CD4-positive, alpha-beta T cell treated with Interleukin-6 for 4 hours (primary cell): ENCODE data around the gene OLFM1.

Experiments used
- DNase-seq: peaks from one replicate; pipeline ENCODE4 v3.0.0-alpha.2; 2020; ENCODE audit warnings: mixed read lengths

OLFM1 gene

DNA sequence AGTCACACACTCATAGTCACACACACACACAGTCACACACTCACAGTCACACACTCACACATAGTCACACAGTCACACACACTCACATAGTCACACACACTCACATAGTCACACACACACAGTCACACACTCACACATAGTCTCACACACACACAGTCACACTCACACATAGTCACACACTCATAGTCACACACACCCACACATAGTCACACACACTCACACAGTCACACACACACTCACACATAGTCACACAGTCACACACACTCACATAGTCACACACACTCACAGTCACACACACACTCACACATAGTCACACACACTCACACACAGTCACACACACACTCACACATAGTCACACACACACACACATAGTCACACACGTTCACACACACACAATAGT lies 4.1 kb downstream of the OLFM1 start:
- no peak for DNase-seq

DNA sequence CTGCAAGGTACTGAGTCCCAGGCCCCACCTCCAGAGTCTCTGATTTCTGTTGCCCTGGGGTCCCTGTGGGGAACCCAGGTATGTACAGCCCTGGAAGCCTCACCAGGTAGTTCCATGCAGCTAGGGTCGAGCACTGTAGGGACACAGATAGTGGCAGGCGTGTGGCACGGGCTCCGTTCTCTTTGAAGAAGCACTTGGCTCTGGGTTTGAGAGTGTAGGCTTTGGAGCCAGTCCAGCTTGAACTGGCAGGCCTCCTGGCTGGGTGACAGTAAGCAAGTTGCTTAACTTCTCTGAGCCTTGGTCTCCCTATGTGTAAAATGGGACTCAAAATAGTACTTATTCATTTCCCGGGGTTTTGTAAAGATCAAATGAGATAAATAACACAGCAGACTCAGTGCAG lies 5.6 kb downstream of the OLFM1 start:
- DNase-seq = no peak

DNA sequence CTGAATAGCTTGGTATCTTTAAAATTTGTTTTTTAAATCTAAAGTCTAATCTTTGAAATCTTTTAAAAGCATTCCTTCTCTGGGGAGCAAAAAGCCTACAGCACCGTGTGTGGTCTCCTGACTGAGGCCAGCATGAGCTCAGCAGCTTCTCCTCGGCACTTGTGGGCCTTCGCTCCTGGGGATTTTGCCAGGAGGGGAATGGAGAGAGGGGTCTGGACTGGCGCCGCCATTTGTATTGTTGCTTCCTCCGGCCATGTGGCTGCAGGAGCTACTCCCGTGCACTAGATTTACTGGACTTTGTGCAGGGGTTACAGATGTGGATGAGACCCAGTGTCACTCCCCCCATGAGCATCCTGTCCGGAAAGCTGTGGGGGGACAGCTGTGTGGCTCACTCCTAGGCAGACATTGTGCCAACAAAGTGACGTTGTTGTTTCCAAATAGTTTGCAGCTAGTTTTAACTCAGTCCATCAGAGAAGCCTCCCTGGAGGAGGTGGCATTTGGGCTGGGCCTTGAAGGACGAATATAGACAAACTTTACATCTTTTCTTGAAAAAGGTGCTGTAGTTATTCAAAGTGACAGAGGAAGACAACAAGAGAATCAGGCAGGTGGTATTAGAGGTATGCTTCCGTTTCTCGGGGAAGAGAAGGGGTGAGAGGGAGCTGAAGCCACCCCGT lies 6.6 kb downstream of the OLFM1 start:
- DNase-seq = no peak

DNA sequence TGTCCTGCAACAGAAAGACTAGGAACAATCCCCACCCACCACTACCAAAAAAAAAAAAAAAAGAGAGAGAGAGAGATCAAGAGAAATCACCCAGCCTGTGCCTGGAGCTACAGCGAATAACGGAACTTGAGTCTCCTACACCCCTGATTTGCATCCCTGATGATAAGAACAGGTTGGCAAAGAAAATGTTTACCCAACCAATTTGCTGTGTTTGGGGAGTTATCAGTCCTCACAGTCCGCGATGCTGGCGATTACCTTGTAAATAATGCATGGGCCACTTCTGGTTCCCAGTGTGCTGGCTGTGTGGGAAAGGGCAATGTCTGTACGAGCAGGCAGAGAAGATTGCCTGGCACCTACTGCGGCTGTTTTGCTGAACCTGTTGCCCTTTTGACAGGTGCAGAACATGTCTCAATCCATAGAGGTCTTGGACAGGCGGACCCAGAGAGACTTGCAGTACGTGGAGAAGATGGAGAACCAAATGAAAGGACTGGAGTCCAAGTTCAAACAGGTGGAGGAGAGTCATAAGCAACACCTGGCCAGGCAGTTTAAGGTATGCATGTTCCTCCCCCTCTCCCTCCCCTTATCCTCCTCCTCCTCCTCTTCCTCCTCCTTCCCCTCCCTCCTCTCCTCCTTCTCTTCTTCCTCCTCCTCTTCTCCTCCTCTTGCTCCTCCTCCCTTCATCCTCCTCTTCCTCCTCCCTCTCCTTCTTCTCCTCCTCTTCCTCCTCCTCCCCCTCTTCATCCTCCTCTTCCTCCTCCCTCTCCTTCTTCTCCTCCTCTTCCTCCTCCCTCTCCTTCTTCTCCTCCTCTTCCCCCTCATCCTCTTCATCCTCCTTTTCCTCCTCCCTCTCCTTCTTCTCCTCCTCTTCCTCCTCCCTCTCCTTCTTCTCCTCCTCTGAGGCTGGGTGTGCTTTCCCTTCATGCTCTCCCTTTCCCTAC lies 8.3 kb downstream of the OLFM1 start:
- no peak for DNase-seq

DNA sequence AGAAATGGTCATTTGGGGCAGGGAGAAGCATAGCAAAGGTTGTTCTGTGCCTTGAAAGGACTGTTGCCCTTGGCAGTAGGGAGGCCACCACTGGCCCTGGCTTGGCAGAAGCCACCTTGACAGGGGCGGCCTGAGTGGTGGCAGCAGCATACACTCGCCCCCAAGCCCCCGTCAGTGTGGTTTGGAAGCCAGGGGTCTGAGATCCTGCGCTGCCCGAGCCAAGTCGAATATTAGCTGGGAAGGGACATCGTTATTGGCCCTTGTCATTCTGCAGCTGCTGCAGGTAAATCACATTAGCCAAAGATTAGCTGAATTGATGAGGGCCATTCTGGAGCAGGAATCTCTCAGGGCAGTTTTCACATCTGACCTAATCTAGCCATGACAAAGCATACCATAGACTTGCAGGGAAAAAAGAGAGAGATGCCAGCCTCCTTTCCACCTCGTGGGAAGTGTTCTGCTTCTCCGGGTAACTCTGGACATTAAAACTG lies 9.0 kb downstream of the OLFM1 start:
- no peak for DNase-seq

DNA sequence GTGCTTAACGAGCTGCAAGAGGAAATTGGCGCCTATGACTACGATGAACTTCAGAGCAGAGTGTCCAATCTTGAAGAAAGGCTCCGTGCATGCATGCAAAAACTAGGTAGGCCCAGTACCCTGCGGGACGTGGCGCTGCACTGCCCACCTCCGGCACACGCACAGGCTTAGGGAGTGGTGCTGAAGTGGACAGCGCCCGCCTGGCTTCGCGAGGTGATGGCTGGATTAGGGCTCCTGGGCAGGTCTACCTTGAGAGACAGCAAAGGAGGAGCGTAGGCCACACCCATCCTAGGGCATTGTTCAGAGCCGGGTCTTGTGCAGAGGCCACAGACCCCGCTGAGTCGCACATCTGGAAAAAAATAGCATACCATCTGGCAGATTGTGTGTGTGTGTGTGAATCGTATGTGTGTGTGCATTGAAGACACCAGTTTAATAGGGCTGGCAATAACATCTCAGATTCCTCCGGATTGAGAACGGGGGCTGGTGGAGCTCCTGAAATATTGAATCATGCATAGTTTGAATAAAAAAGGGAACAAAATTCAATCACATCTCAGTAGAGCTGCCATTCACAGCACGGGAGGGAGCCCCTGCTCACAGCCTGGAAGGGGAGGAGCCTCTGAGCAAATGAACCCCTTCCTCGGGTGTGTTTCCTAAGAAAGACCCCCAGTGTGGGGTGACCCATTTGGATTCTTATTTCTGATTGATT lies 11.1 kb downstream of the OLFM1 start:
- DNase-seq = no peak

DNA sequence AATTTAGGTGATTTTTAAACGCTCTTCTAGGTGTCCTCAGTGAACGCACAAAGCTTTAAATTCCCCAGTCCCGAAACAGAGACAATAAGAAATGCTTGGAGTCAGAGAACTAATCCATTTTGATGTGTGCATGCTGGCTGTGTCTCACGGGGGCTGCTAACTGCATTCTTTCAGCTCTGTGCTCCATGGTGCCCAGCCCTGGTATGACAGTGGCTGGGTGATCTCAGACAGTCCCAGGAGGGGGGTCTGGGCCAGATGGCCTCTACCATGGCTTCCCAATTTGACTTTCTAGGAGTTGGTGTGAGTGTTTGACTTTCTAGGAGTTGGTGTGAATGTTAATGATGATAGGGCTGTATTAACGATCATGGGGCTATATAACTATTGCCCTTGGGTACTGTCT lies 12.1 kb downstream of the OLFM1 start:
- DNase-seq = no peak

DNA sequence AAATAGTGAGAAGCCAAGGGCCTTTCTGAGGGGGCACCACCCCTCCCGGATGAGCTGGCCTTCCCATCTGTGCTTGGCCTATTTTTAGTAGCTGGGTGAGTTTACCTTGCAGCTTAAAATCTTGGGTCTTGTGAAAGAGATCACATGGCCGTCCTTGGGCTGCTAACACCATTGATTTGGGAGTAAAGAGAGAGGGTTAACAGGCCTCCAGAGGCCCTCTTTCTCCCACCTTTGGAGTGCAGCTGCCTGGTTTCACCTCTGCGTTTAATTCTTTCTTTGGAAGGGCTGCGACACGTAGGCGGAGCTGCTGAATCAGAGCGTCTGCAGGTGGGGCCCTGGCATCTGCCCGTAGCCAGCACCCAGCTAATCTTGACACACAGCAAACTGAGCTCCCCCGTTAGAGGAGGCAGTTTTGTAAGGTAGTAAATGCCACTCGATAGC lies 12.8 kb downstream of the OLFM1 start:
- DNase-seq = no peak

DNA sequence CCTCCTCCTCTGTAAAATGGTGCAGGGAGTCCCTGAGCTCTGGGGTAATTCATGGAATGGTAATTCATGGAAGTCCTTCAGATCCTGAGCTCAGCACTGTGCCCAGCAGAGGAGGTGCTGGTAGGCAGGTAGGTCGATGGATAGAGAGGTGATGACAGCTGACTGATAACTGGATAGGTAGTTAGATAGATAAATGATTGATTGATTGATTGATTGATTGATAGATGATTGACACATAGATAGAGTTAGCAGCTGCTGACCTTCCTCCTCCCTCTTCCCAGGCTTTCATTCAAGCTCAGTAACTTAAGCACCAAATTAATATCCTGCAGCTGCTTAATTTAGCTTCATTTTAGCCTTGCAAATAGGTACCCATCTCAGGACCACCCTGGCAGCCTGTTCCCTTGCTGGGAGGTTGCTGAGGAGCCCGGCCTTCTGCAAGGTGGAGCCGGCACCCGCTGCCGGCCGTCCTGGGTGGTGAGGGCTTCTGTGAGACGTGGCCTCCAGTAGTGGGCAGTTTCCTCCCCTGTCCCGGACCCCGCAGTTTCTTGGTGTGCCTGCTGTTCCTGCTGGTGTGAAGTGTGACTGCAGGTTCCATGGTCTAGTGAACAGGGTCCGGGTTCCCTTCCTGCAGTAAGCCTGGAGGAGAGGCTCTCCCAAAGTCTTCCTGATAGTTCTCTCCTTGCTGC lies 13.4 kb downstream of the OLFM1 start:
- DNase-seq = no peak

DNA sequence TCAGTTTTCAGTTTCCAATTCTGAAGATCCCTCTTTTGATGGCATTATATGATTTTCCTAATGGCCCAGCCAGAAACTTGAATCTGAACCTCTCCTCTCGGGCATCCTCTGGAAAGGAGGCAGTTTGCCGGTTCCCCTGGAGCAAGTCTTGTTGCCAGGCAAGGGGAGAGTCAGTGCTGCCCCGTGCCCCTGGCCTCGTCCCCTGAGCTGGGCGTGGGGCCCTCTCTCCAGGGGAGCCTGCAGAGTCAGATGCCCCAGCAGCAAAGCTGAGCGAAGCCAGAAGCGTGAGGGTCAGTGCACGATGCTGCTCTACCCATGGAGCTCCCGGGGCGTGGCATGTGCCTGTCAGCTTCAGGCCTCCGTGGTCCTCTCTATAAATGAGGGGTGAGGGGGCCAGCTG lies 14.0 kb downstream of the OLFM1 start:
- DNase-seq = no peak

DNA sequence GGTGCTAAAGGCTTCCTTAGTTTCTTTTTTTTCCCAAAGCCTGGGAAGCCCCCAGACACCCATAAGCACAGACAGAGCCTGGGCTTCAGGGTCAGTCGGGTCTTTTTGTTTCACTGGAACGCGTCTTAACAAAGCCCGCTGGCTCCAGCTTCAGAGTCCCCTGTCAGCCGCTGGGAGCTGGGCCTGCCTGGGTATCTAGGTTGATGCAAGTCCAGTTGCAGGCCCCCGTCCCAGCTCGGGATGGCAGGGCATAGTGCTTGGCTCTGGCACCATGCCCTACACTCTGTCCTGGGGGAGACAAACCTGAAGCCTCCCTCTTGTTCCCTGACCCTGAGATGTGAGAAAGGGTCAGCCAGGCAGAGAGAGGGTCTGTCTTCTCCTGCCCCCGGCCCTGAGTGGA lies 14.5 kb downstream of the OLFM1 start:
- no peak for DNase-seq

DNA sequence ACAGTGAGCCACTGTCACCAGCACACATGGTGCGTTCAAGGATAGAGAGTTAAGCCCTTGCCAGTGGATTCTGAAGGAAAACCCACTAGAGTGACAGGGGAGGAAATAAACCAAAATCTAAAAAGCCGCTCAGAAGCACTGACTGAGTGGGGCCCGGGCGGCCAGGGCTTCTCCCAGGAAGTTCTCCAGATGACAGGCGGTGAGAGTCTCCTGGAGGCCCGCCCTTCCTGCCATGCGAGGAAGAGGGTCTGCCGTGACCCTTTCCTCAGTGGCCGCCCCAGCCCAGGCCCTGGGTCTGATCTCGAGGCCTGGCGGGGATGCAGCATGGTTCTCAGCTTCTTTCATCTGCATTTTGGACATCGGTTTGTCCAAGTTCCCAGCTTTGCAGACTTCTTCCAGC lies 14.9 kb downstream of the OLFM1 start:
- DNase-seq = no peak

DNA sequence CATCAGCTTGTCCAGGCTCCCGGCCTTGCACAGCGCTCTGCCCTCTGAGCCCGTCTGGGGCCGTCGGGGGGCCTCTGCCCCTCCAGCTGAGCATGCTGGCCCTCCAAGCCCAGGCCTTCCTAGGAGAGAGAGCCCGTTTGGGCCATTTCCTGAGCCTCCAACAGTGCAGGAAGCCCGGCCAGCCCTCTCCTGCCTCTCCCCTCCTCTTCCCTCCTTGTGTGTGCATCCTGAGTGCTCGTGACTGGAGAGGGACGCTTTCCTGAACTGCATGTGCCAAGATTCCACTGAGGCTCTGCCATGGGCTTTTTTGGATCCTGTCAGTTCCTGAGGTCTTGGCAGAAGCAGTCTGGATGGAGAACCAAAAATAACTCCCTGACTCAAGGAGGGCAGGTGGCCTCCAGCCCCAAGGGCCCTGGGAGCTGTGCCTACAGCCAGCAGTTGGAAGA lies 15.6 kb downstream of the OLFM1 start:
- DNase-seq = no peak

DNA sequence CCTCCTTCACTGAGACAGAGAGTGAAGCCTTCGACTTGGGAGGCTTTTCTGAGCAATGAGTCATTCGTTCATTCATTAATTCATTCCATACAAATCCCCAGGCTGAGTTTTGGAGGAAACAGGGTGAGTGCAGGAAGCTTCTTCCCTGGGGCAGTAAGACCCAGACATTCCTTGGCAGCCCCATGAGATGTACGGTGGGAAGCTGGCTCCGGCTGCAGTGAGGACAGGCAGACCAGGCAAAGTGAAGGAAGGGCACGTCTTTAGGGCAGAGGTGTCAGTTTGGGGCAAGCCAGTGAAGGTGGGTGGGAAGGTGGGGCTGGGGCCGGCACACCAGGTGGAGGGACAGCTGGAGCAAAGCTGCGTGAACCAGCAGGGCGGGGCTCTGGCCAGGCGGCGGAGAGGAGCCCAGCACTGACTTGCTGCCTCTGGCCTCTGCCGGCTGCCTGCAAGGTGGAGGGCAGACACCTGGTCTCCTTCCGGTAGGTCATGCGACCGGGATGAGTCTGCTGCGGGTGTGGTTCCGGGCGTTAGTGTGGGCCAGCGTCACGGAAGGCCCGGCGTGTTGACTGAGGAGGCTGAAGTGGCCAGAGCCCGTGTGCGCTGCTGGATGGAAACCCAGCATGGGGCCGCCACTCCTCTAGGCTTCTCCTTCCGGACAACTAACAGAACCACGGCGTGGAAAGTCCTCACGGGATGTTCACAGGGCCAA lies 16.6 kb downstream of the OLFM1 start:
- DNase-seq = no peak

DNA sequence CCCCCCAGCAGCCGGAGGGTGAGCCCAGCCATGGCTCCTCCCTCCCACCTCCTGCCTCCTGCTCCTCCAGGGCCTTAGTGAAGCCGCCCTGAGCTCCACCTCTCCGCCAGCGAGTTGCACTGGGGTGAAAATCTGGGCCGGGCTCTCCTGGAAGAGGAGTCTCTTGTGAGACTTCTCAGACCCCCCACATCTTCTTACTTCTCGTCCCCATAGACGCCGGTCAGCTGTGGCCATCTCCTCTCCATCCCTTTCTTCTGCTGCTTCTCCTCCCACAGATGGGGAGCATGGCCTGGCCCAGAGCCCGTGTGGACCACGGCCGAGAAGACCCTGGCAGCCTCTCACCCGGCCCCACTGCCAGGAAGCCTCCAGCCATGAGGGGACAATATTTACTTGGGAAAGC lies 17.3 kb downstream of the OLFM1 start:
- no peak for DNase-seq

DNA sequence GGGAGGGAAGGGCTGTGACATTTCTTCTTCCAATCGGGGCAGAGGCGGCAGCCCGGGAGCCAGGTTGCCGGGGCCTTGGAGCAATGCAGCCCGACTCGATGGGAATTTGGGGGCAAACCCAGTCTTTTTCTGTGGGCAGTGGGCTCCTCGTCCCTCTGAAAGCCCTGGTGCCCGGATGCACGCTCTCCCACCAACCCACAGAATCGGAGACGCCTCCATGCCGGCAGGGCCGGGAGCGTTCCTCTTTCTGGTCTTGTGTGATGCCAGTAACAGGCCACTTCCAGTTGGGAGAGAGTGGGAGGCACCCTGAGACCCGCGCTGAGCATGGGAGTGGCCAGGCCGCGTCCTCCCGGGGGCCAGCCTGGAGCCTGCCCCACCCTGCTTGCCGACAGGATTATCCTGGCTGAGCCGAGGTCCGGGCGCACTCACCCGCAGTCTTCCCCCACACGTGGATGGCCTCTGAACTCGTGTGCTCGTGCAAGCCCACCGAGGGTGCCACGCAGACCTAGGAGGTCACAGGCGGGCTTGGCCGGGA lies 17.8 kb downstream of the OLFM1 start:
- no peak for DNase-seq

DNA sequence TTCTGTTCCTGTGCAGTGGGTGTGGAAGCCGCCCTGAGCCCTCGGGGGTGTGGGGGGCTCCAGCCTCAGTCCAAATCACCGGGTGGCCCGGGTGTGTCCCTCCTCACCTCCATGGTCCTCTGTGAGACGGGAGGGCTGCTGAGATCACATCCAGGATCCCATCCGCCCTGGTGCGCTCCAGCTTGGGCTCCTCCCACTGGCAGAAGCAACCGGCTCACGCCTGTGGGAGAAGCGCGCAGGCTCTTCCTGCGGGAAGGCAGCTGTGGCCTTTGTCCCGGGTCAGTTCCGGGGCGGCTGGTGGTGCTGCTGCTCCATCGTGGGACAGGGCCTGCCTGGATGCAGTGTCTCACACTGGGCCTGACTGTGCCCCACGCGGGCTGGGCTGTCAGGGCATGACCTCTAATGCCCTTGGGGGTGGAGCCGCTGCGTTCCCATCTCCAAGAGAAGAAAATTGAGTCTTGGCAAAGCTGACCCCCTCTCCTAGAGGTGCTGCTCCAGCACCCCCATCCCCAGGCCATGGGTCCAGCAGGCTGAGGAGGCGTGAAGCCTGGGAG lies 18.5 kb downstream of the OLFM1 start:
- DNase-seq = no peak

DNA sequence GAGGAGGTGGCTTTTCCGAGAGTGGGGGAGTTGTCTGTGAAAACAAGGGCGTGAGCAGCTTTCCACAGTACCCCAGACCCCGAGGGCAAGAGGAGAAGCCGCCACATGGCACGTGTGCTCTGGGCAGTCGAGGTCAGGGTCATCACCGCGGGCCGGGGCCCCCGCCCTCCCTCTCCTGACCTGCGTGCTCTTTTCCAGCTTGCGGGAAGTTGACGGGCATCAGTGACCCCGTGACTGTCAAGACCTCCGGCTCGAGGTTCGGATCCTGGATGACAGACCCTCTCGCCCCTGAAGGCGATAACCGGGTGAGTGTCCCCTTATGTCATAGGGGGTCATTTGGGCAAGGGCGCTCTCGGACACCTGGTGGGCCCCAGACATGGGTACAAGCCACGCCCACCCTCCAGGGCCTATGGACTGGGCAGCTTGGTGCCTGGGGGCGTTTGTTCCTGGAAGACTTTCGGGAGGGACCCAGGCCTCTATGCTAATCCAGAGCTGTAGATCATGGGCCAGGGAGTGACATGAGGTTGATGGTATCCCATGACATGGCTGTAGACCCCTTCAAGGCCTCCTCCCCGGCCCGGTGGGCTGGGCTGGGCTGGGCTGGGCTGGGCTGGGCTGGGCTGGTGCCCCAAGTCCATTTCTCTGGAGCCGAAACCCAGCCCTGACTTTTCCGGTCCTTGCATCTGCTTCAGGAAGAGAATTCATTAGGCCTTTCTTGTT lies 19.2 kb downstream of the OLFM1 start:
- DNase-seq = no peak

DNA sequence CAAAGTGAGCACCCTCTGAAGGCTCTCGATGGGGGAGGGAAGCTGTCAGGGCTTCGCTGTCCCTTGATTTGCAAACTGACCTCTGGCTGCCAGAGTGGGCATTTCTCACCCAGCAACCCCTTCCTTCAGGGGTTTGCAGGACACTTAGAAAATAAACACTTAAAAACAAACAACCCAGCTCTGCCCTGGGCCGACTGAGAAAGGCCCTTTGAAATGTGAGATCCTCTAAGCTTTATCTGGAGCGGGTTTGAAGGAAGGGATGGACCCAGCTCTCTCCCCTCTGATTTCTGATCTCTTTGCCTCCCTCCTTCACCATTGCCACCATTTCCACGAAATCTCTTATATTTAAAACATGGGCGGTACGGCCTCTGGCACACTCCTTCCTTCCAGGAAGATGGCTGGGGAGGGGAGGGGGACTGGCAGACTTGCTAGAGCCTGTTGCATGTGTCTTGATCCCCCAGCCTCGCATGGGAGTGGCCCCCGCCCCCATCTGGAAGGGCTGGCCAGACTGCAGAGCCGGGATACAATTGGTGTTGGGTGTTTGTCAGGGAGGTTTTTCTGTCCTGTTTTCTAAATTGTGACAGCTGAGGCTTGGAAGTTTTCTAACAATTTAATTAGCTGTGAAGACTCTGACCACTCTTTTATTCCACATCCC lies 20.2 kb downstream of the OLFM1 start:
- DNase-seq = no peak

DNA sequence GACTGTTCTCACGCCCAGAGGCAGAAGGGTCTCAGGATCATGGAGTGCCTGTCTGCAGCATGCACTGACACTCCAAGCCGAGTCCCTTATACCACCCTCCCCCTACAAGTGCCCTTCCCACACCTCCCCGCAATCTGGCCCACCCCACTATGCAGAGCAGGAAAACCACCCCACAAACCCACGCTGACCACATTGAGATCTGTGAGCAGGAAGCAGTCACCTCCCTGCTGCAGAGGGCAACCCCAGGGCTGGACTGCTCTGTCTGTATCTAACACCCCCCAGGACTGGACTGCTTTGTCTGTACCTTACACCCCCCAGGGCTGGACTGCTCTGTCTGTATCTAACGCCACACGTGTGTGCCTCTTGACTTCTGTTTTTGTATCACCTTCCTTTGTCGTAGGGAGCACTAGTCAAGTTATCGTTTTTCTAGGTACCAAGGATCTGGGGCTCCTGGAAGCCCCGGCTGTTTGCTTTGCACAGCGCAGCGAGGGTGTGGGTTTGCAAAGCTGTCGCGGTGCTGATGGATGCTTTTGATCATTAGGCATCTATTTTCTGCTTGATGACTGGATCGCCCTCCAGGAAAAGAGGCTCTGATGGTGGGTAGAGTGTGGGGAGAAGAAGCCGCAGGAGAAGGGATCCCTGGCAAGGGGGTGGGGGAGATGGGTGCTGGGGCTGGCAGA lies 21.5 kb downstream of the OLFM1 start:
- no peak for DNase-seq
